Islet of Langerhans (tissue), 1 donor: ENCODE measurements around the gene UBL7.

Experiments
- FAIRE-seq: peaks from one replicate; lab custom pipeline; 2011; peaks lifted over from hg19 to GRCh38; lab: Jason Lieb, UNC

The UBL7 gene

GRCh38 chr15:74438721-74439316 lies 22.1 kb downstream of the UBL7 start:
- FAIRE-seq, result no peak

GRCh38 chr15:74438206-74438605 lies 22.8 kb downstream of the UBL7 start:
- FAIRE-seq, result no peak

- FAIRE-seq, result no peak
Measured at GRCh38 chr15:74434263-74435136, 26.5 kb downstream of the UBL7 start.

- no peak for FAIRE-seq
Measured at GRCh38 chr15:74433592-74434262, 27.2 kb downstream of the UBL7 start, which contains the start of gene SEMA7A. TSS of gene SEMA7A (minus strand) at chr15:74433958. CDS start at chr15:74433918, 40 bp downstream.

GRCh38 chr15:74432968-74433591 lies 27.9 kb downstream of the UBL7 start:
- no peak for FAIRE-seq

- no peak for FAIRE-seq
Measured at GRCh38 chr15:74432271-74432967, 28.5 kb downstream of the UBL7 start.

GRCh38 chr15:74431645-74432044 lies 29.3 kb downstream of the UBL7 start:
- FAIRE-seq, result no peak

GRCh38 chr15:74431116-74431515 lies 29.8 kb downstream of the UBL7 start:
- no peak for FAIRE-seq

- no peak for FAIRE-seq
Measured at GRCh38 chr15:74430510-74430951, 30.4 kb downstream of the UBL7 start.

- FAIRE-seq, result no peak
Measured at GRCh38 chr15:74429781-74430400, 31.1 kb downstream of the UBL7 start.

- no peak for FAIRE-seq
Measured at GRCh38 chr15:74428970-74429780, 31.8 kb downstream of the UBL7 start.

- no peak for FAIRE-seq
Measured at GRCh38 chr15:74428442-74428787, 32.5 kb downstream of the UBL7 start.

GRCh38 chr15:74427607-74428441 lies 33.1 kb downstream of the UBL7 start:
- no peak for FAIRE-seq

GRCh38 chr15:74426404-74427281 lies 34.3 kb downstream of the UBL7 start:
- no peak for FAIRE-seq

- FAIRE-seq, result no peak
Measured at GRCh38 chr15:74425630-74426029, 35.3 kb downstream of the UBL7 start.

- no peak for FAIRE-seq
Measured at GRCh38 chr15:74424901-74425528, 35.9 kb downstream of the UBL7 start.

GRCh38 chr15:74423431-74424257 lies 37.3 kb downstream of the UBL7 start:
- no peak for FAIRE-seq
